NCI-H2196 treated with DMSO at 0.1 percent for 48 hours (cell line): ENCODE measurements around the gene VPS54.

Experiments used
- DNase-seq: peaks from one replicate; lab custom pipeline; 2025; ENCODE audit not compliant: unreplicated experiment; lab: John Stamatoyannopoulos, UW

VPS54 gene

DNA sequence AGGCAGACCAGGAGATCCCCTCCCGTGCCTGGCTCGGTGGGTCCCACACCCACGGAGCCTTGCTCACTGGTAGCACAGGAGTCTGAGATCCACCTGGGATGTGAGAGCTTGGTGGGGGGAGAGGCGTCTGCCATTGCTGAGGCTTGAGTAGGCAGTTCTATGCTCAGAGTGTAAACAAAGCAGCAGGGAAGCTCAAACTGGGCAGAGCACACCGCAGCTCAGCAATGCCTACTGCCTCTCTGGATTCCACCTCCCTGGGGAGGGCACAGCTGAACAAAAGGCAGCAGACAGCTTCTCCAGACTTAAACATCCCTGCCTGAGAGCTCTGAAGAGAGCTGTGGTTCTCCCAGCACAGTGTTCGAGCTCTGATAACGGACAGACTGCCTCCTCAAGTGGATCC is 92.4 kb downstream of the VPS54 start:
- no peak for DNase-seq

DNA sequence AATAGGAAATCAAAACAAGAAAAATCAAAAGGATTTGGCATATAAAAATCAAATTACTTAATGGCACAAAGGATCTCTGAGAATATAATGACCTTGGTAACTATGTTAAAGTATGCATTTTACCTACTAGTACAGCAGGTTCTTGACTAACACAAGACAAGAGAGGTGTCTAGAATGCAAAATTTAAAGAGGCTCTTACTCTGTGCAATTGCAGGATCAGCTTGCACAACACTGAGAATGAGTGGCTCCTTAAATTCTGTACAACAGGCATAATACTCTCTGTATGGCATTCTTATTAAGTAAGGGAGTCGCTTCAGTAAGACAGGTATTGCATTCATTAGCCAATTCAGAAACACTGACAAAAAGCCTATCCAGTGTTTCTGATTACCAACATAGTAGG is 104.9 kb downstream of the VPS54 start:
- DNase-seq: no peak

DNA sequence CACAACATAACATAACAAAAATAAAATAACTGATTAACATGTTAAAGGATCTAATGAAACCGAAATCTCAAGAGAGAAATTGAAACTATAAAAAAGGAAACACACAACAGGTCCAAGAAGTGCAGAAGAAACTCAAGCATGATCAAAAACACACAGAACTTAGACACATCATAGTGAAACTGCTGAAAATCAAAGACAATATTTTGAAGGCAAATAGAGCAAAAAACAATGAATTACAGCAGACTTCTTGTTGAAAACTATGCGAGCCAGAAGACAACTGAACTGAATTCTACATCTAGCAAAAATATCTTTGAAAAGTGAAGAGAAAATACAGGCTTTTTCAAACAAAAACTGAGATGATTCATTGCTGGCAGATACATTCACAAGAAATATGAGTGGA is 116.2 kb downstream of the VPS54 start:
- DNase-seq: no peak

DNA sequence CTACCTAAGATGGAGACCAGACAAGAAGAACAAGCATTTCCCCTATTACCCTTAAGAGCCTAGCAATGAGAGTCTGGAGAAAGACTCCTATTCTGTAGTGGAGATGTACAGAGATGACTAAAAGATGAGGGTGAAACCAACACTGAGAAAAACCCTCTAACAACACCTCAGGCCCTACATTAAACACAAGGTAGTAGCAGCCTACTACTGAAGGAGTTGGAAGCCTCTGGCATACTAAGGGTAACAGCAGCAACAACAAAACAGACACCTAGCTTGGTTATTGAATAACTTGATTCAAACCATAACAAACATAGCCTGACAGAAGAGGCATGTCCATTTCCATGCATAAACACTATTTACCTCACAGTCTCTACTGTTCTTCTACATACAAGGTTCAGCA is 117.1 kb downstream of the VPS54 start:
- DNase-seq: no peak

DNA sequence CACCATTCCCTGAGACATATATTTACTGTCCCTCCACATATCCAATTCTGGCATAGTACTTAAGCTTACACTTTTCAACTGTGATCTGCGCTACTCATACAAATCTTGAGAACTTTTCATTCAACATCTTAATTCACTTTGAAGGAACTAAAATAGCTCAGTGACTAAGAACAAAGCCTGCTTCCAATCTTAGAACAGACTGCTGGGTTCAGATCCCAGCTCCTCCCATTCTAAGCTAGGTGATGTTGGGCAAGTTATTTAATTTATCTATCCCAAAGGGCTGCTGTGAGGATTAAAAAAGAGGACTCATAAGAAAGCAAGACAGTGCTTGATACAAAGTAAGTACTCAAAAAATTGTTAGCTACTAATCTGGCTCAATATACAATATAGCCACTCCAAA is 119.6 kb downstream of the VPS54 start:
- DNase-seq: no peak

DNA sequence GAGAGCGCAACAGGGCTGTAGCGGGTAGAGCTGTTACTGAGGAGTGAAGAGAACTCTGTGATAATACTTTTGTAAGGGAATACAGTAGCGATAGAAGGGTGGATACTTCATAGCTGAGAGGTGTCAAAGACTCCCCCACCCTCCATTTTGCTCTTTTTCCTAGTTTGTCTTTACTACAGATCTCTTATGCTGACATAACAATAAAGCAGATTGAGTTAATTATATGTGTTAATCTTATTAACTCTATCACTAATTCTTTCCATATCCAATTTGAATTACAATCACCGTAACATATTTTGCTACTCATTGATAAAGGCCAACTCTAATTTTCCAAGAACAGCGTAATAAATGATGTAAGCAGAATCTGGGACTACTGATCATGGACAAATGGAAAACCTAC is 120.4 kb downstream of the VPS54 start:
- no peak for DNase-seq

DNA sequence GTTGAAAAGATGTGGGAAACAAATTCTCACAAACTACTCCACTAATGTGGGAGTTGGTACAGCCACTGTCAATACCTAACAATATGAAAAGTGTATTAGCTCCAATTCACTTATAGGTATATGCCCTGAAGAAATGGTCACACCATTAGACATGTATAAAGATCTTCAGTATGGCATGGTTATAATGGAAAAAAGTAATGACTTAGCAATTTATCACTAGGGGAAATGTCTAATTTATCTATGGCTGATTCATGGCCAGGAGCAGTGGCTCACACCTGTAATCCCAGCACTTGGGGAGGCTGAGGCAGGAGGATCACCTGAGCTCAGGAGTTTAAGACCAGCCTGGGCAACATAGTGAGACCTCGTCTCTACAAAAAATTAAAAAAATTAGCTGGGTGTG is 125.1 kb downstream of the VPS54 start:
- no peak for DNase-seq

DNA sequence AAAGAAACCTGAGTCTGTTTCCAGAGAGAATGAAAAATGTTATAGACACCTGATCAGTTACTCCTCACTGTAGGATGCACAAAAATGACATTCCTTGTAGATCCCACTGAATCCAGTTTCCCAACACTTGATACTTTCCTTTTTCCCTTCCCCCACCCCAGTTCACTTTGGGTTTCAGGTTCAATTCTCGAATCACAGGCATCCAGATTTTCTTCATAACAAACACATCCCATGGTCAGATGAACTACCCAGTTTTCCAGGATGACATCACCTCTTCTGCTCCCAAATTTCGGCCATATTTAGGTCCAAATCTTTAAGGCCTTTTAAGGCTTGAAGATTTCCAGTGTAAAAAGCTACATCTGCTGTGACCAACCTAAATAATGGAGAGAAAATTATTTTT is 126.1 kb downstream of the VPS54 start:
- no peak for DNase-seq

DNA sequence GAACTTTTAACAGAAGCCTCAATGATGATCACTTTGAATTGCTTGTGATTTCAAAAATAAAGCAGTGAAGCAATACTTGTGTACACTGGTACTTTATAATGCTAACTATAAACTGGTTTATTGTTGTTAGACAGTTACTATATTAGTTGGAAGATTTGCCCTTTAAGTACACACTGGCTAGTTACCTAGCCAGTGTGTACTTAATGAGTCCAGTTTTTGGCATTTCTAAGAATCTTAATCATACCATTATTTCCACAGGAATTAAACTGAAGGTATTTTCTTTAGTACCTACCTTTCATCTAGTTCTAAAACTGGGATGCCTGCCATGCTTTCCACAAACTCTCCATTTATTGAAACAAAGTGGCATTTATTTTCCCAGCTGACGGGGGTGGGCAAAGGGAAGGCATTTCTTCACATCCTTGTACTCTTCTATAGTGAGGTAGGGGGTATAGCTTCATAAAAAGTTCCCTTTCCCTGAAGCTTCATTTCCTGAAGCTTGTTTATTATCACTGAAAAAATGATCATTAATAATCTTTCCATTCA is 127.7 kb downstream of the VPS54 start:
- no peak for DNase-seq

DNA sequence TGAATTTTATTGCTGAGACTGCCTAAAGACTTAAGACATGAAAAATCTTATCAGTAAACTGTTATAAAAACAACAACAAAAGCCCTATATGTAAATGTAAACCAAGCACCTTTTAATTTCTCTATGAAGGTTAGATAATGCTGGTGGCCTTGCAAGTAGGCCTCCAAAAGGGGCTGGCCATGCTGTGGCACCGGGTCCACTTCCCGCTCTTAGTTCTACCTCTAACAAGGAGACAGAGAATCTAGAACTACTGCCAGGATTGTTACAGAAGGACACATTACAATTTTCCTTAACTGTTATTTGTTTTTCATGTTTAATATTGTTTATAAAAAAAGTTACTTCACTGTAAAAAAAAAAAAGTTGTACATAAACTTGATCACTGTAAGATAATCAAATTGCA is 128.6 kb downstream of the VPS54 start:
- DNase-seq: no peak

DNA sequence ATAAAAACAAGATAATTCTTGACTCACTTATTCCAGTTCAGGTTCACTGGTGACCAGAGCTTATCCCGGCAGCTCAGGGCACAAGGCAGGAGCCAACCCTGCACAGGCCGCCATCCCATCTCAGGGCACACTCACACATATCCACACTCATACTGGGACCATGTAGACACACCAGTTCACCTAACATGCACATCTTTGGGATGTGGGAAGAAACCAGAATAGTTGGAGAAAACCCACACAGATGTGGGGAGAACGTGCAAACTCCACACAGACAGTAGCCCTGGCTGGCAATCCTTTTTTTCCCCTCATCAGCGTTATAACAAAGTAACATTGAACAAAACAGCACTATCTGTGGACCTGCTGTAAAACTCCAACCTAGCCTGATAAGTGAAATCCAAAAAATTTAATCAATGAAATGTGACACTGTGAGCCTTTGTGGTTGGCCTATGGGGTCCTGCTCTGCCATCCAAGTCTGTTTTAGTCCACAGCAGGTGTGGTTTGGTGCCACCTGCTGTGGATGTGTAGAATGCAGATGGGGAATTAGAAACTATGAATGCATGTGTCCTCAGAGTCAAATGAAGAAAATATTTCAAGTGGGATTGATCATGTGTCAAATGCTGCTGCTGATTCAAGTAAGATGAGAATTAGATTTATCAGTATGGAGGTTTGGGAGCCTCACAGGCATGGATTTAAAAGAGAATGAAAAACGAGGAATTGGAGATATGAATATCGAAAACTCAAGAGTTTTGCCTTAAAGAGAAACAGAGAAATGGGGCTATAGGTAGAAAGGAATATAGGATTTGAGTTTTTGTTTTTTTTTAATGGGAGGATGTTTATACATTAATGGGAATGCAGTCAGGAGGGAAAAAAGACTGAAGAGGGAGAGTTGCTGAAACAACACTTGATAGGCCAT is 130.5 kb downstream of the VPS54 start:
- no peak for DNase-seq

DNA sequence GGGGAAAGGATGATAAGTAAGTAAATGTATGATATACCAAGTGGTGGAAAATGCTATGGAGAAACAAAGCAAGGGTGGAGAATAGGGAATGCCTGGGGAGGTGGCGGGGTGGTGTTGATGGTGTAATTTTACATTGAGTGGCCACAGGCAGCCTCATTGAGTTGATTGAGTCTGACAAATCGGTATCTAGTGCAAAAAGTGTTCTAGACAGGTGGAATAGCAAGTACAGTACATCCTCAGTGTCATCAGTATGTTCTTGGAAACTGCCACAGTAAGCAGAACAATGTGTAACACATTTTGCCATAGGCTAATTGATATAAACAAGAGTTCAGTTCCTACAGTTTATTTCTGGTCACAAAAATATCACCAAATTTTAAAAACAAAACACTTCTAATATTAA is 131.2 kb downstream of the VPS54 start:
- DNase-seq: no peak

DNA sequence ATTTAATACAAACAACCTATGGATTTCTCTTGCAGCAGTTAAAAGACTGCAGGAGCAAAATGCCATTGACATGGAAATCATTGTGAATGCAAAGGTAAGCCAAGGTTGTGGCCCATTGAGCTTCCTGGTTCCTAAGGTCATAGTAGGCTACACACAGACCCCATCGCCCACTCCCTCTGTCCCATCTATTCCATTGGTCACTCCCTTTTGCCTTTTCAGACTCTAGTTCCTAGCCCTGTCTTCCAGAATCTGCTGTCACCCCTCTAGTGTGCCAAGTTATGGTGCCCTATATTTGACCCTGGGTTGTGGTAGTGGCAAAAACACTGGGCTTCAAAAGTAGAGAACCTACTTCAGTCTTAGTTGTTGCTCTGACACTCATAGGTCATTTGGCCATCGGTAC is 132.8 kb downstream of the VPS54 start:
- no peak for DNase-seq

DNA sequence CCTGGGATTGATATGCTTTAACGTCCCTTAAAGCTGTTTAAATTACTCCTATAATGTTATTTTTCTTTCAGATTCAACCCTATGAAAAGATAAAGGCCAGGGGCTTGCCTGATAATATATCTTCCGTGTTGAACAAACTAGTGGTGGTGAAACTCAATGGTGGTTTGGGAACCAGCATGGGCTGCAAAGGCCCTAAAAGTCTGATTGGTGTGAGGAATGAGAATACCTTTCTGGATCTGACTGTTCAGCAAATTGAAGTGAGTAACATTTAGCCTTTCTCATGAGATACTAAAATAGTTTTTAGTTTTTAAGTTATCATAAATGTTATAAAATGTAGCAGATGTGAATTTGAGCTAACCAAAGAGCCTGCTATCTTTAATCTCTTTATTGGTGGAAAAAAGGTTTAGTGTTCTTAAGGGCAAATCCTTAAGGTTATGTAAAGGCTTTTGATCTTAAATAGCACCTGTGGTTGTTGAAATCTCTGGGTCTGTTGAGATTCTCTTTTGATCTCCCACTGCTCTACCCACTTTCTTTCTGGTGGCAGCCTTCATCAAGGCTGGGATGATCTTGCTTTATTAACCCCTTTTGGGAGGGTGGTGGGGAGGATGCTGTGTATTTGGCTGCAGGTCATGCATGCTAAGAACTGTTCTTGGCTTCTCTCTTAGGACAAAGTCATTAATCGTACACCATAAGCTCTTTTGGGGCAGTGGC is 136.7 kb downstream of the VPS54 start:
- no peak for DNase-seq

DNA sequence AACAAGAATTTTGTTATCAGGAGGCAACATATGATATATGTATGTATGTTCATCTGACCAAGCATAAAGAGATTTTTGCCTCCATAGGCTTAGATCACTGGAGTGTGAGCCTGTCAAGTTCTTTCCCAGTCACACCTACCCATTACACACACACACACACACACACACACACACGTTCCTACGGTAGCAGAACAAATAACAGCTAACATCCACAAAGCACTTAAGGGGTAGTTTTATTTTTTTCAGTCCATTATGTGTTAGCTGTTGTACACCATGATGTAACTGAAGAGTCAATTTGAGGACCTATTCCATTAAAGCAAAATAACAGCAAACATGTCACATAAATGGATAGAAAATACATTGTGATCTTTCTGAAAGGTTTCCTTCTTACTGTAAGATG is 138.0 kb downstream of the VPS54 start:
- DNase-seq: no peak

DNA sequence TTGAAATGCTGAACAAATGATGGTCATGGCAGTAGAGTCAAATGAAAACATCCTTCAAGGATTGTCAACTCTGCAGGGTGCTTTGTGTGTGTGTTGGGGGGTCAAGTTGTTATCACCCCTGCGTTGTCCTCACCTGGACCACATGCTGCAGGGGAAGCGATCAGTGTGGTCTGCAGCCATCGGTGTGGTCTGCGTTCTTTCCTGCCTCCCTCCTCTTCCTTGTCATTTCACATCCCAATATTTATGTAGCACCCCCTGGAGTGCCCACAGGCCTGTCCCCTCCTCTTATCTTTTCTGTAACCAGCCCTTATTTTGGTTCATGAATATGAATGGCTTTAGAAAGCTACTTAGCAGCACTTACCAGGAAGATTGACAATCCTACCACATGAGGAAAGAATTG is 138.6 kb downstream of the VPS54 start:
- DNase-seq: no peak

DNA sequence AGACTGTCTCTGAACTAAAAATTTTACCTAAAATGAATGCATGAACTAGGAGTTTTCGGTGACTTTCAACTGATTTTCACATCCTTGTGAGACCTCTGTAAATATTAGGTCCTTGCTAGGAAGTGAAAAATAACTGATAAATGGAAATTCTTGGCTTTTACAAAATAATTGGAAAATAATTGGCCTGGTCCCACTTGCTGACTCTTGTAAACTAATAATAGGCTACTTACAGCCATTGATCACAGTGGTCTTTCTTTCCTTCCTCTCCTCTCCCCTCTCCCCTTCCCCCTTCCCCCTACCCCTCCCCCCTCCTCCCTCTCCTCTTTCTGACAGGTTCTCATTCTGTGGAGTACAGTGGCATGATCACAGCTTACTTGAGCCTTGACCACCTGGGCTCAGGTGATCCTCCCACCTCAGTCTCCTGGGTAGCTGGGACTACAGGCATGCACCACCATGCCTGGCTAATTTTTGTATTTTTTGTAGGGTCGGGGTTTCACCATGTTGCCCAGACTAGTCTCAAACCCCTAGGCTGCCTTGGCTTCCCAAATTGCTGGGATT is 139.3 kb downstream of the VPS54 start:
- no peak for DNase-seq

DNA sequence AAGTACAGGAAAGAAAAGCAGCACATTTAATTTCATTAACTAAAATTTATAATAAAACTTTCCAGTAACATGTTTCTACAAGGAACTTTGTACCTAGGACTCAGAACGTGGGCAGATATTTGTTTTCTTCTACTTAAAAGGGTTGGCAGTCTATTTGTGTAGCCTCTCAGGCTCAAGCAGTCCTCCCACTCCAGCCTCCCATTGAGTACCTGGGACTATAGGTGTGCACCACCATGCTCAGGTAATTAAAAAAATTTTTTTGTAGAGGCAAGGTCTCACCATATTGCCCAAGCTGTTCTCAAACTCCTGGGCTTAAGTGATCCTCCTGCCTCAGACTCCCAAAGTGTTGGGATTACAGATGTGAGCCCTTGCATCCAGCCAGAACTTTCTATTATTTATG is 140.7 kb downstream of the VPS54 start:
- no peak for DNase-seq

DNA sequence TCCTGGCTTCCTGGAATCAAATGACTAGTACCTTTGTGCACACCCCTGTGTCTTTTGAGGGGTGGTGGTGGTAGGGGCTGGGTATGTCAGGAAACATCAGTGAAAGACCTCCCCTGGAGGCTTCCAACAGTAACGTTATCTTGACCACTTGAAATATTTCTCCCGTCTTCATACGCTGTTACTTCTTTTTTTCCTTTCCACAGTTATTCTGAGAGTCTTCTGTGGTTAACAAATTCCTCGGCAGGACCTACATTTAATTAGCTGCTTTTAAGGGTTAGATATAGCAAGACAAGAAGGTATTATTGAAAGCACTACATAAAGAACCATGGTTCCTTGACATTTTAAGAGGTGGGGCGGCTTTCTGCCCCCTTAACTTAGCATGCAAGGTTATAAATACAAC is 142.9 kb downstream of the VPS54 start:
- no peak for DNase-seq

DNA sequence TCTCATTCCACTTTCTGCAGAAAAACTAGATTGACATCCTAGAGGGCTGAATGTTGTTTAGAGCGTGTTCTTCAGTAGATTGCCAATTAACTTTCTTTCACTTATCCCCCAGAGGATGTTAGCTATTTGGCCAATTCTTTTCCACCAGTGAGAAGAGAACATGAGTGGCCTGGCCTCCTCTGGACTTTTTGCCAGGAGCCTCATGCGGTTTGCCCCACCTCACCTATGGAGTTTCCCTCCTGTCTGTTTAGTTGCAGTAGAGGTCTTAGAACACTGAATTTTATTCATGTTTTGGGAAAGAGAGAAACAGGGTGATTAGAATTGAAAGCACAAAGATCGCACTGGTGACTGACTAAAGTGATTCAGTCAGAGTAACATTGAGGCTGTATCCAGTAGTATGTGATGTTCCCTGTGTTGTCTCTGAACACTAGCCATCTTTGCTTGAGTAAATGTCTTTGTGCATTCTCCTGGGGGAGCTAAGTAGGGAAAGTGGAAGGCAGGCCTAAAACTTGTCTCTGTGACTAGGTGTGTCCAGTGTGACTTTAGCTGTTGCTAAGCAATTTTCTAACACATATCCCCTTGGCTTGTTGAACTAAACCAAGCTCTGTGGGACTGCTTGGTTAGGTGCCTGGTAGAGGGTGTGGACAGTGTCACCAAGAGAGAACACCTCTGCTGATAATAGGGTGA is 143.5 kb downstream of the VPS54 start:
- DNase-seq: no peak

DNA sequence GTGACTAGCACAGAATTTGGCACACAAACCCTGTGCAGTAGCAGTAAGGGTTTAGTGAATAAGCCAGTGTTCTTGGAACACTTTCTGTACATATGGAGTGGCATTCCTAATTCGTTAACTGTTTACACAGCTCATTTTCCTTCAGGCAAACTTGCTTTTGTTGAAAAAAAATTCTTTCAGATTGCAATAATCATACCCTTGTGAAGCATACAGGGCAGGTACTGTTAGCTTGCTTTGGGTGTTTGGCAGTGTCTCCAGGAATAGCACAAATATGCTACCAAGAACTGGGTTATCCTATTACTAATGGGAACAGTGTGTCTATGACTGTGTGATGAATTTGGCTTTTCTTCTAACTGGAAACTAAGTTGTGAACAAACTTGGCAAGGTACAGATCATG is 144.1 kb downstream of the VPS54 start:
- no peak for DNase-seq
